Right hindlimb (tissue), 1 donor: ENCODE measurements around the gene ARHGAP33.
"Not testable (repeated sequence)": the region's sequence is repeated elsewhere in the genome, so short reads cannot be mapped to it uniquely, and the experiment has no call there.

ENCODE experiments used
- DNase-seq: peaks from one replicate; pipeline ENCODE4 v3.0.0-alpha.2; 2018

The ARHGAP33 gene

GRCh38 chr19:35780717-35781116 is 5.4 kb downstream of the ARHGAP33 start:
- no peak for DNase-seq

- no peak for DNase-seq
Observed at GRCh38 chr19:35781650-35782049, 6.3 kb downstream of the ARHGAP33 start.

GRCh38 chr19:35782589-35782988 is 7.2 kb downstream of the ARHGAP33 start:
- DNase-seq: no peak

- DNase-seq: no peak
Observed at GRCh38 chr19:35783469-35784434, 8.4 kb downstream of the ARHGAP33 start.

- no peak for DNase-seq
Observed at GRCh38 chr19:35784503-35785338, 9.4 kb downstream of the ARHGAP33 start.

- no peak for DNase-seq
Observed at GRCh38 chr19:35785339-35785627, 9.9 kb downstream of the ARHGAP33 start.

- DNase-seq: no peak
Observed at GRCh38 chr19:35786299-35787160, 11.2 kb downstream of the ARHGAP33 start.

- DNase-seq: no peak
Observed at GRCh38 chr19:35787227-35787799, 11.9 kb downstream of the ARHGAP33 start.

- no peak for DNase-seq
Observed at GRCh38 chr19:35788205-35788960, 13.0 kb downstream of the ARHGAP33 start.

GRCh38 chr19:35789195-35789977 is 14.0 kb downstream of the ARHGAP33 start:
- no peak for DNase-seq

- DNase-seq: no peak
Observed at GRCh38 chr19:35789978-35790944, 14.9 kb downstream of the ARHGAP33 start.

- DNase-seq: no peak
Observed at GRCh38 chr19:35790981-35791813, 15.8 kb downstream of the ARHGAP33 start.

- no peak for DNase-seq
Observed at GRCh38 chr19:35791814-35792279, 16.5 kb downstream of the ARHGAP33 start.

- no peak for DNase-seq
Observed at GRCh38 chr19:35792312-35792711, 16.9 kb downstream of the ARHGAP33 start.

GRCh38 chr19:35792888-35793287 is 17.5 kb downstream of the ARHGAP33 start:
- no peak for DNase-seq

GRCh38 chr19:35793381-35794165 is 18.2 kb downstream of the ARHGAP33 start:
- no peak for DNase-seq

GRCh38 chr19:35795564-35795963 is 20.2 kb downstream of the ARHGAP33 start:
- DNase-seq: not testable (repeated sequence)
